NB4 (cell line): Measurements from ENCODE around the gene GNG8.

ENCODE experiments used
- CTCF ChIP-seq: IDR thresholded peaks from one replicate; pipeline ENCODE4 v1.5.1; 2012; ENCODE audit warnings: low read depth, low read length
- MAX ChIP-seq: IDR thresholded peaks from 2 replicates; pipeline ENCODE4 v1.6.1; 2011; ENCODE audit warnings: low read depth, low read length
- MYC ChIP-seq: IDR thresholded peaks from 2 replicates; pipeline ENCODE4 v1.6.1; 2011; ENCODE audit warnings: low read depth, low read length
- POLR2A ChIP-seq: IDR thresholded peaks from 2 replicates; pipeline ENCODE4 v1.6.1; 2011; ENCODE audit warnings: mild to moderate bottlenecking; ENCODE audit not compliant: insufficient read length; ENCODE audit errors: extremely low read depth

GRCh38 chr19:46591254-46591653, 44.7 kb downstream of the GNG8 start:
- TF ChIP-seq MYC (no peak), MAX (no peak), CTCF (no peak), POLR2A (no peak)
